Duodenal mucosa (tissue), 2 donors: ENCODE data around the gene BPIFB2.

Source experiments
- H3K27ac ChIP-seq: one replicate; pipeline ENCODE4 v1.7.0; 2013; ENCODE audit warnings: low read depth, low read length
- H3K27me3 ChIP-seq, 2 donors: one replicate each; pipeline ENCODE4 v1.7.0; 2013; ENCODE audit warnings: low read length in 2 of 2, control low read depth in 1 of 2; ENCODE audit not compliant: insufficient read depth in 2 of 2, control insufficient read depth in 1 of 2
- H3K36me3 ChIP-seq, 2 donors: one replicate each; pipeline ENCODE4 v1.7.0; 2013; ENCODE audit warnings: low read length in 2 of 2, control low read depth in 1 of 2; ENCODE audit not compliant: insufficient read depth in 2 of 2, control insufficient read depth in 1 of 2
- H3K4me1 ChIP-seq, 2 donors: one replicate each; pipeline ENCODE4 v1.7.0; 2013; ENCODE audit warnings: low read length in 2 of 2, control low read depth in 1 of 2; ENCODE audit not compliant: insufficient read depth in 2 of 2, control insufficient read depth in 1 of 2
- H3K4me3 ChIP-seq, 2 donors: one replicate each; pipeline ENCODE4 v1.7.0; 2013; ENCODE audit warnings: low read length in 2 of 2, low read depth in 1 of 2
- H3K9ac ChIP-seq, 2 donors: one replicate each; pipeline ENCODE4 v1.7.0; 2013; ENCODE audit warnings: low read length in 2 of 2, low read depth in 1 of 2
- H3K9me3 ChIP-seq, 2 donors: one replicate each; pipeline ENCODE4 v1.7.0; 2013; ENCODE audit warnings: low read length in 2 of 2, control low read depth in 1 of 2; ENCODE audit not compliant: control insufficient read depth in 1 of 2

Gene BPIFB2

GRCh38 chr20:32999603-33000250 lies 7.8 kb upstream of the BPIFB2 start:
- Histone ChIP-seq H3K27me3 (no peaks in the 10 kb centered on the region), H3K9ac (no peak overlapping the region), H3K4me3 (no peak overlapping the region), H3K27ac (no peak overlapping the region), H3K4me1 (no peaks in the 10 kb centered on the region), H3K9me3 (no peaks in the 10 kb centered on the region), H3K36me3 (no peaks in the 10 kb centered on the region)

- Histone ChIP-seq H3K36me3 (no peaks in the 10 kb centered on the region), H3K4me3 (no peak overlapping the region), H3K9me3 (no peaks in the 10 kb centered on the region), H3K9ac (no peak overlapping the region), H3K27ac (no peak overlapping the region), H3K27me3 (no peaks in the 10 kb centered on the region), H3K4me1 (no peaks in the 10 kb centered on the region)
Observed at GRCh38 chr20:33000802-33001466, 6.6 kb upstream of the BPIFB2 start.

- Histone ChIP-seq H3K27me3 (no peaks in the 10 kb centered on the region), H3K4me3 (no peak overlapping the region), H3K4me1 (no peaks in the 10 kb centered on the region), H3K36me3 (no peaks in the 10 kb centered on the region), H3K27ac (no peak overlapping the region), H3K9ac (no peak overlapping the region), H3K9me3 (no peaks in the 10 kb centered on the region)
Observed at GRCh38 chr20:33002087-33002808, 5.3 kb upstream of the BPIFB2 start.

- Histone ChIP-seq H3K36me3 (no peaks in the 10 kb centered on the region), H3K27ac (no peak within 1 kb of the TSS), H3K9ac (no peak within 1 kb of the TSS), H3K27me3 (no peaks in the 10 kb centered on the region), H3K4me1 (no peaks in the 10 kb centered on the region), H3K9me3 (no peaks in the 10 kb centered on the region), H3K4me3 (no peak within 1 kb of the TSS)
Observed at GRCh38 chr20:33004141-33004751, 3.3 kb upstream of the BPIFB2 start, which contains the start of gene SUN5. Gene SUN5, minus strand, starts transcription at chr20:33004433. Its CDS starts 93 bp downstream, at chr20:33004340.

- H3K9me3 ChIP-seq, result no peaks in the 10 kb centered on the region
- no peaks in the 10 kb centered on the region for H3K27me3 ChIP-seq
- no peak overlapping the region for H3K9ac ChIP-seq
- H3K36me3 ChIP-seq, result no peaks in the 10 kb centered on the region
- no peaks in the 10 kb centered on the region for H3K4me1 ChIP-seq
- no peak overlapping the region for H3K27ac ChIP-seq
- no peak overlapping the region for H3K4me3 ChIP-seq
Observed at GRCh38 chr20:33005132-33005566, 2.4 kb upstream of the BPIFB2 start.

- Histone ChIP-seq H3K9me3 (no peaks in the 10 kb centered on the region), H3K36me3 (no peaks in the 10 kb centered on the region), H3K9ac (no peak overlapping the region), H3K27ac (no peak overlapping the region), H3K4me1 (no peaks in the 10 kb centered on the region), H3K27me3 (no peaks in the 10 kb centered on the region), H3K4me3 (no peak overlapping the region)
Observed at GRCh38 chr20:33005908-33006775, 1.4 kb upstream of the BPIFB2 start.

- Histone ChIP-seq H3K4me3 (no peak overlapping the region), H3K9me3 (no peaks in the 10 kb centered on the region), H3K4me1 (no peaks in the 10 kb centered on the region), H3K36me3 (no peaks in the 10 kb centered on the region), H3K27me3 (no peaks in the 10 kb centered on the region), H3K27ac (no peak overlapping the region), H3K9ac (no peak overlapping the region)
Observed at GRCh38 chr20:33006776-33007375, 628 bp upstream of the BPIFB2 start.

GRCh38 chr20:33008336-33009213 lies 1.1 kb downstream of the BPIFB2 start:
- H3K4me3 ChIP-seq, result no peak overlapping the region
- H3K27me3 ChIP-seq, result no peaks in the 10 kb centered on the region
- H3K9ac ChIP-seq, result no peak overlapping the region
- H3K9me3 ChIP-seq, result no peaks in the 10 kb centered on the region
- H3K36me3 ChIP-seq, result no peaks in the 10 kb centered on the region
- H3K27ac ChIP-seq, result no peak overlapping the region
- H3K4me1 ChIP-seq, result no peaks in the 10 kb centered on the region
